GM21423 (cell line): ENCODE measurements around the gene SLC35E2B.
"Not testable (repeated sequence)": the region's sequence is repeated elsewhere in the genome, so short reads cannot be mapped to it uniquely, and the experiment has no call there.

Source experiments
- ATAC-seq: cut with Tn5 transposase; IDR thresholded peaks from one replicate; pipeline ENCODE4 v1.9.1; 2021; ENCODE audit warnings: mild to moderate bottlenecking, moderate library complexity; ENCODE audit not compliant: unreplicated experiment

SLC35E2B gene

GRCh38 chr1:1692714-1693647 is at the start of gene SLC35E2B:
Gene SLC35E2B, minus strand, starts transcription at chr1:1692795. Its CDS starts 16,096 bp downstream, at chr1:1676699.
- ATAC-seq = peak; percentile 77

- ATAC-seq = not testable (repeated sequence)
These were observed 48.4 kb upstream of the SLC35E2B start for GRCh38 chr1:1741013-1741412.

- ATAC-seq = not testable (repeated sequence)
These were observed 46.3 kb upstream of the SLC35E2B start for GRCh38 chr1:1738799-1739337.

- not testable (repeated sequence) for ATAC-seq
These were observed 45.3 kb upstream of the SLC35E2B start for GRCh38 chr1:1737675-1738590.

- no peak for ATAC-seq
These were observed 39.8 kb upstream of the SLC35E2B start for GRCh38 chr1:1732381-1732780.

- ATAC-seq = no peak
These were observed 38.3 kb upstream of the SLC35E2B start for GRCh38 chr1:1730870-1731269.

GRCh38 chr1:1730230-1730629 is 37.6 kb upstream of the SLC35E2B start:
- ATAC-seq = not testable (repeated sequence)

- ATAC-seq = not testable (repeated sequence)
These were observed 36.7 kb upstream of the SLC35E2B start for GRCh38 chr1:1729116-1729816.

GRCh38 chr1:1728308-1729005 is 35.9 kb upstream of the SLC35E2B start:
- ATAC-seq = not testable (repeated sequence)

GRCh38 chr1:1727131-1727651 is 34.6 kb upstream of the SLC35E2B start:
- not testable (repeated sequence) for ATAC-seq

GRCh38 chr1:1726088-1726487 is 33.5 kb upstream of the SLC35E2B start:
- ATAC-seq = not testable (repeated sequence)

GRCh38 chr1:1724035-1724864 is 31.7 kb upstream of the SLC35E2B start, which contains the start of gene CDK11A:
Gene CDK11A, minus strand, starts transcription at chr1:1724357. Its CDS starts 1,539 bp downstream, at chr1:1722818.
- peak; percentile 91 for ATAC-seq

- ATAC-seq = no peak
These were observed 28.6 kb upstream of the SLC35E2B start for GRCh38 chr1:1721201-1721600.

- ATAC-seq = not testable (repeated sequence)
These were observed 22.7 kb upstream of the SLC35E2B start for GRCh38 chr1:1715109-1715883.

- ATAC-seq = not testable (repeated sequence)
These were observed 15.3 kb upstream of the SLC35E2B start for GRCh38 chr1:1707897-1708296.

- ATAC-seq = not testable (repeated sequence)
These were observed 14.6 kb upstream of the SLC35E2B start for GRCh38 chr1:1707241-1707640.

- not testable (repeated sequence) for ATAC-seq
These were observed 13.0 kb upstream of the SLC35E2B start for GRCh38 chr1:1705623-1706022.
